Measurements from ENCODE around the gene TP53I13.

The TP53I13 gene

GRCh38 chr17:29615492-29616299 is 47.2 kb downstream of the TP53I13 start:
- DNase-seq (ENCODE audit: low read depth in 2 of 2): peak; percentile 59 to 78

- no peak for DNase-seq (ENCODE audit: low read depth in 2 of 2)
Observed at GRCh38 chr17:29616300-29617048, 48.0 kb downstream of the TP53I13 start.

GRCh38 chr17:29617125-29617480 is 48.6 kb downstream of the TP53I13 start:
- peak; percentile 88 to 94 for DNase-seq (ENCODE audit: low read depth in 2 of 2)

- peak; percentile 79 to 83 for DNase-seq (ENCODE audit: low read depth in 2 of 2)
Observed at GRCh38 chr17:29617481-29618271, 49.2 kb downstream of the TP53I13 start.

- DNase-seq (ENCODE audit: low read depth in 2 of 2): no peak
Observed at GRCh38 chr17:29618272-29619065, 50.0 kb downstream of the TP53I13 start.

GRCh38 chr17:29619251-29619650 is 50.8 kb downstream of the TP53I13 start:
- DNase-seq (ENCODE audit: low read depth in 2 of 2): no peak

- no peak for DNase-seq (ENCODE audit: low read depth in 2 of 2)
Observed at GRCh38 chr17:29620271-29620670, 51.8 kb downstream of the TP53I13 start.

GRCh38 chr17:29620779-29621500 is 52.4 kb downstream of the TP53I13 start:
- no peak for DNase-seq (ENCODE audit: low read depth in 2 of 2)

- no peak for DNase-seq (ENCODE audit: low read depth in 2 of 2)
Observed at GRCh38 chr17:29621751-29622194, 53.3 kb downstream of the TP53I13 start.

All from stimulated activated CD4-positive, alpha-beta T cell treated with anti-CD3 and anti-CD28 coated beads, Interleukin-12 subunit alpha, Interleukin-12 subunit beta, amount 100 ng/mL, for 24 hours (primary cell).